Superior temporal gyrus (tissue), 1 donor: ENCODE results near the gene ARFGEF3.
"Not testable (repeated sequence)": the region's sequence is repeated elsewhere in the genome, so short reads cannot be mapped to it uniquely, and the experiment has no call there.

Source experiments
- DNase-seq: peaks from one replicate; pipeline ENCODE4 v3.0.0-alpha.2; 2016; ENCODE audit errors: extremely low spot score

The ARFGEF3 gene

DNA sequence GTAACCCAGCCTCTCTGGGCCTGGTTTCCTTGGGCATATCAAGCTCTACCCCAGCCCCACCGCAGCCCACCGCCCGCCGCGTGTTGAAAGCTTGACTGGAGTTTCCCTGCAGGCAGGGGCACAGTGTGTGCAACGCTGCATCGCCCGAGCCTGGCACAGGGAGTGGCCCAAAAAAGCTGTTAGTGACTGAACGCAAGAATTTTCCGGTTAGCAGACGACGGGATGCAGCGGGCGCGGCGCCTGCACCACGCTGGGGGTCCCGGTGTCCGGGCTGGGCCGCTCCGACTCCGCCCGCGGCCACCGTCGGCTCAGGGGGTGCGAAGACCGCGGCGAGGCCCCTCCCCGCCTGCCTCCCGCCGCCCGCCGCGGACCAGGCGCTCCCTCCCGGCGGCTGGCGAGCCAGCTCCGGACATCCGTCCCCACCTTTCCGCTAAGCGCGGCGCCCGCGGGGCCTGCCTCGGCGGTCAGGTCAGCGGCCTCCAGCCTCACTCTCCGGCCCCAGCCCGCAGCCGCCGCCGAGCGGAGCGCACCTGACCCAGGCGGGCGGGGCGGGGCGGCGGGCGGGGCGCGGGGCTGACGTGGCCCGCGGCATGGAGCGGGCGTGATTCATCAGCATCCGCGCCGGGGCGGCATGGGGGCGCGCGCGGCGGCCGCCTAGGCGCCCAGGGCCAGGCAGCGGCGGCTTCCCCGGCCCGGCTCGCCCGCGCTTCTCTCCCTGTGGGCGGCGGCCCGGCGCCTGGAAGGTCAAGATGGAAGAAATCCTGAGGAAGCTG, at the start of gene ARFGEF3:
Gene ARFGEF3, plus strand, starts transcription at position 602 of the 773 bp plus-strand sequence. Its CDS starts 148 bp downstream, at position 750.
- DNase-seq, result peak; percentile 66

DNA sequence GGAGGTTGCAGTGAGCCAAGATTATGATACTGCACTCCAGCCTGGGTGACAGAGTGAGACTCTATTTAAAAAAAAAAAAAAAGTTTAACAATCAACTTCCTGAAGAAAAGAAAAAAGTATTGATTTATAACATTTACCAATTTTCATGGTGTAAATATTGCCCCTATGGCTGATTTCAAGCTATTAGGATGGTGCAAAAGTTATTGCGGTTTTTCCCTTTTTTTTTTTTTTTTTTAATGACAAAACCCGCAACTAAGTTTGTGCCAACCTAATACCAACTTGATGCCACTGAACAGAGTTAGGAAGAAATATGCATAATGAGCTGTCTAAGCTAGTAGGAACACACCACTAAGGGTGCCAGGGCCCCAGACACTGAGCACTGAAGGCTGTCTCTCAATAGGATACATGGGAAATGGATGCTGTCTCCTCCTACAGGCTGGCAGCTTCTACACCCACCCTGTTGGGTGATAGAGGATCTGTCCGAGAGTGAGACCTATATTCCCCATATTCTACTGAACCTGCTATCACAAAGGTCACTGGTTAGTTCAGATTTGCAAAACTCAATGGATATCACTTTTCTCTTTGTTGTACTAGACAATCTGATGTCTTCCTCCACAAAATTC, 48.0 kb upstream of the ARFGEF3 start:
- DNase-seq, result no peak

- DNase-seq, result no peak
Observed at GRCh38 chr6:138115201-138115600, 46.5 kb upstream of the ARFGEF3 start.

GRCh38 chr6:138115877-138116660, 45.7 kb upstream of the ARFGEF3 start:
- peak; percentile 94 for DNase-seq

DNA sequence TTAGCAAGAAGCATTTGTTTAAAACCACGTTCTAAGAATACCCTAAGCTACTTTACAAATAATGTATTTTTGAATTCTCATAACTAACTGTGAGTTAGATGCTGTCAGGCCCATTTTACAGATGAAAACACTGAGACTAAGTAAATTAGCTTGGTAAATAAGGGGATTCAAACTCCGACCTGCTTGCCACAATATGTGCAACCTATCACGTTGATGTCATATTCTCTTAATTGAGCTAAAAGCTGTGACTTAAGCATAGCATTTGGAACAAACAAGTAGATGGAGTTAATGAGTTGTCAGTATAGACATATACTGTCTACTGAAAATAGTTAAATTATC, 45.1 kb upstream of the ARFGEF3 start:
- DNase-seq, result no peak

- DNase-seq, result no peak
Observed at GRCh38 chr6:138117376-138117914, 44.3 kb upstream of the ARFGEF3 start.

GRCh38 chr6:138119229-138119628, 42.5 kb upstream of the ARFGEF3 start:
- DNase-seq, result not testable (repeated sequence)

GRCh38 chr6:138119976-138120375, 41.8 kb upstream of the ARFGEF3 start:
- DNase-seq, result no peak

GRCh38 chr6:138124096-138124495, 37.6 kb upstream of the ARFGEF3 start:
- no peak for DNase-seq

DNA sequence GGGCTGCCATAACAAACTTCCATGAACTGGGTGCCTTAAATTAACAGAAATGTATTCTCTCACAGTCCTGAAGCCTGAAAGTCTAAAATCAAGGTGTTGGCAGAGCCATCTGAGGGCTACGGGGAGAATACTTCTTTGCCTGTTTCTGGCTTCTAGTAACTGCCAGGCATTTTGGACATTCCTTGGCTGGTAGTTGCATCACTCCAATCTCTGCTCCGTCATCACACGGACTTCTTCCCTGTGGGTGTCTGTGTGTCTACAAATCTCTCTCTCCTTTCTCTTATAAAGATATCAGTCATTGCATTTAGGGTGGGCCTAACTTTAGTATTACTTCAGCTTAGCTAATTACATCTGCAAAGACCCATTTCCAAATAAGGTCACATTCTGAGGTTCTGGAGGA, 33.6 kb upstream of the ARFGEF3 start:
- no peak for DNase-seq

- DNase-seq, result no peak
Observed at GRCh38 chr6:138129190-138129589, 32.5 kb upstream of the ARFGEF3 start.

DNA sequence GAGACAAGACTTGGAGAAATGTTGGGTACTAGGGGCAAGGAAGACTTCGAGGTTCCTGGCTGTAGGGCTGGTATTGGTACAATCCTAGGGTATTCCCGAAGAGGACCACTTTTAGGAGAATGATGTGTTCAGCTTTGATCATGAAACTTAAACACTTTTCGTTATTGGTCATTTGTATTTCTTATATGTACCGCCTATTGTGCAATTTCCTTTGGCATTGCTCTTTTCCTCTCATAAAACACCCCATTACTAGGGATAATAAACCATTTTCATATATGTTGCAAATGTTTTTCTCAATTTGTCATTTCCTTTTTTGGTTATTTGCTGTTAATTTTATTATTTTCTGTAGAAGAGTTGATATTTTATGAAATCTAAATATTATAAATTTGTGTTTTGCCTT, 18.9 kb upstream of the ARFGEF3 start:
- no peak for DNase-seq

DNA sequence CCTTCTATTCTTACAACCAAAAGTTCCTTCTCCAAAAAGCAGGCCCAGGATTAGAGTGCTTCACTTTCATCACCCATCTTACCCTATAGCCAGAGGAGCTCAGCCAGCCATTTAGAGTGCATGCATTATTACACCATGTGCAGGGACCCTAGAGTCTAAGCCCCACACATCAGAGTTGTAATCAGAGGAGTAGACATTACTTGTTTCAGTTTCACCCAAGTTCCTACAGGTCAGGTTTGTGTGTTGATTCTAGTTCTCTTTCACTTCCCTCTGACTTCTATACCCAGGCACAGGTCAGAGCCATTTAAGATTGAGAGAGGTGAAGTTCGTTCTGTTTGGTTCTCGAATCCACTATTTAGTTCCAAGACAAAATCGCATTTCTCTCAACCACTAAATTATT, 16.3 kb upstream of the ARFGEF3 start:
- no peak for DNase-seq

- DNase-seq, result no peak
Observed at GRCh38 chr6:138146544-138146943, 15.2 kb upstream of the ARFGEF3 start.

GRCh38 chr6:138155443-138155842, 6.3 kb upstream of the ARFGEF3 start:
- DNase-seq, result no peak

- DNase-seq, result peak; percentile 75
Observed at GRCh38 chr6:138157986-138158638, 3.6 kb upstream of the ARFGEF3 start.

- DNase-seq, result peak; percentile 27
Observed at GRCh38 chr6:138159246-138159645, 2.5 kb upstream of the ARFGEF3 start.

DNA sequence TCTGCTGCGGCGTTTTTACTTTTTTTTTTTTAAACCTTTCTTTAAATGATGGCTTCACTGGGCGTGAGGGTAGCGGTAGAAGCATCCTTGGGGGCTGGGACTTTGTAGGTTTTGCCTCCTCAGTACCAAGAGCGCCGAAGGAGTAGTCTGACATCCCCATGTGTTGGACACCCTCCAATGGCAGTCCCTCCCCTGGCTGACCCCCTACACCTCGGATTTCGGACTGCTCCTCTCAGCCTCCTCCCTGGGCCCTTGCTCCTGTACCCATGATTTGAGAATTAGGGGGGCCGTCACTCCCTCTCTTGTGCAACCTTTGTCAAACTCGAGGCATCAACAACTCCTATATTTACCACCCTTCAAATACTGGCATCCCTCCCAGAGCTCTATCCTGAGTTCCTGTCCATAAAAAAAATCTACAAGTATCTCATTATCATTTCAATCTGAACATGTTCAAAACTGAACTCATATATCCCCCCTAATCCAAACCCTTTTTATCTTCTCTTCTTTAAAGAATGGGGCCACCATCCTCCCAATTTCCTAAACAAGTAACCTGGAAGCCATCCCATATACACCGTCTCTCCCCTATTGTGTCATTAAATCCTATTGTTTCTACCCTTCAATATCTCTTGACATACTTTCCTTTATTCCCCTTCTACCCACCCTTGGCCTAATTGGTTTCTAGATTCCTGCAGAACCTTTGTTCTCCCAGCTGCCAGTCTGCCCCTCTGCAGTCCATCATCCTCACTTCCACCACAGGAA, 1.2 kb upstream of the ARFGEF3 start:
- peak; percentile 42 for DNase-seq

- no peak for DNase-seq
Observed at GRCh38 chr6:138161088-138161337, 726 bp upstream of the ARFGEF3 start.

DNA sequence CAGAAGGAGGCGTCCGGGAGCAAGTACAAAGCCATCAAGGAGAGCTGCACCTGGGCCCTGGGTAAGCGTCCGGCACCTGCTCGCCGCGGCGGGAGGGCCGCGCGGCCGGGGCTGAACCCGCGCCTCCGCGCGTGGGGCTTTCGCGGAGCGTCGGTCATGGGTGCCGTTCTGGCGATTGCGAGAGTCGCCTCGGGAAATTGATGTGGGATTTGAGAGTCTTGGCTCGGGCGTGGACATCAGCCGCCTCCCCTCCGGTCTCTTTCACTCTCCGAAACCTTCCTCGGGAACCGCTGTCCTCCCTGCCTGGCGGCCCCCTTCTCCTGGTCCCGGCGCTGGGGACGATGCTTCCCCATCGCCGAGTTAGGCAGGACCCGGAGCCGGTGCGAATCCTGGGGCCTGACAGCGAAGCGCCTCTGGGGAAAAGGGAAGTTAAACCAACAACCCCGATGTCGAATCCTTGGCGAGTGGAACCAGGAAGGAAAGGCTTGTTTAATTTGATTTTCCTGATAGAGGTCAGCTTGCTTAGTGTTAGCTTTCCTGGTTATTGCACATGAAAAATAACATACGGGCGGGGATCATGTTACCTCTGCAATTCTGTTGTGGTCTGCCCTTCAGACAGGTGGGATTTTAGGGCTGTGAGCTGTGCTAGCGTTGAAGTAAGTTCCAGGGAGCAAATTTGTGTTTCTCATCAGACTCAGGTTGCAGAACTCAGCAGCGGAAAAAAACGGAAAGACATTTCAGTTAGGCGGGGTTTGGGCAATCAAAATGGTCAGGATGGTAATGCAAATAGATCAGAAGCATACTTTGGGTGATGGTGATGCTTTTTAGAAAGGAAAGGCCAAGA, 594 bp downstream of the ARFGEF3 start:
- no peak for DNase-seq
